Measurements from ENCODE around the gene DDX50. TPM values are rescaled to one million over a fixed set of nuclear protein-coding genes. Genes with fewer than 3 reads are reported as not detected.
A peak's percentile ranks its signal among the peaks of the same experiment; 100 is the strongest.

The DDX50 gene
- total RNA-seq, 3 donors from 2014 or later, result 40.3 to 50.2 (median 43.9) TPM

DNA sequence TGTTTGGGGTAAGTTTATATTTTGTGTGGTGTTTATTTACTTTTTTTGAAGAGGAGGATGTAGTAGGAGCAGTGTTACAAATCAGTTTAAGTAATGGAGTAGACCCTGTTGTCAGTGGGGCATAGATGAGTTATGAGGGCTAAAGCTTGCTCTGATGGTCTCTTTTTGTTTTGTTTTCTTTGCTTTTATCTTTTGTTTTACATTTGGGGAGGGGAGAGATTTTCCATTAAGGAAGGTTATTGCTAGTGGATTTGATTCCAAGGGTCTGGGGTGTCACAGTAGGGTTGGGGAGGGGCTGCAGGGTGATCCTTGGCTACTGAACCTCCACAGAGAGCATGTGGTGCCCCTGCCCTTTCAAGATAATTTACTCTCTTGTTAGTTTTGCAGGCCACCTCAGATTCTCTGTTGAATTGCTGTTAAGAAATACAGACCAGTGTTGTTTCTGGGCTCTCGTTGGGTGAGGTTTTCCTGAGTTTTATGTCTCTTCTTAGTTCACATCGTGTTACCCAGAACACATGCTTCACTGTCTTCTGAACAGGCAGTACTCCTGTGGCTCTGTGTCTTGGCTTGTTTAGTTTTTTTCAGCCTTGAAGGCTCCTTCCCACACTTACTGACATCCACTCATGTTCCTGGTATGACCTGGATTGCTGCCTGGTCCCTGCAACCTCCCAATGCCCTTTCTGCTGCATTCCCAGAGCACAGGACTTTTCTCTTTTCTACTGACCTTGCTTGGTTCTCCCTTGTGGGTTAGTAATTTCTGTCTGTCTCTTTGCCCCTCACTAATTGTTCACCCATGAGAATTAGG lies 91.7 kb downstream of the DDX50 start:
- Histone ChIP-seq H3K27me3 (no peaks in the 10 kb centered on the region), H3K27ac (peak overlapping the region; percentile 62 to 79), H3K4me1 (peaks cover 0 to 17% of the 10 kb centered on the region in 2 donors), H3K36me3 (no peaks in the 10 kb centered on the region), H3K9me3 (no peaks in the 10 kb centered on the region), H3K4me3 (peak overlapping the region in 2 of 3 donors; percentile 7 to 18)
- intact Hi-C loops (cut with DNase I; ENCODE audit: low total_unique reads), result no loop called here
- peak in 1 of 2 donors; percentile 36 for DNase-seq (ENCODE audit: low spot score in 2 of 2)
- no peak for TF ChIP-seq POLR2A (IDR thresholded peaks at IDR 0.05)
- TF ChIP-seq, protein P1, sequence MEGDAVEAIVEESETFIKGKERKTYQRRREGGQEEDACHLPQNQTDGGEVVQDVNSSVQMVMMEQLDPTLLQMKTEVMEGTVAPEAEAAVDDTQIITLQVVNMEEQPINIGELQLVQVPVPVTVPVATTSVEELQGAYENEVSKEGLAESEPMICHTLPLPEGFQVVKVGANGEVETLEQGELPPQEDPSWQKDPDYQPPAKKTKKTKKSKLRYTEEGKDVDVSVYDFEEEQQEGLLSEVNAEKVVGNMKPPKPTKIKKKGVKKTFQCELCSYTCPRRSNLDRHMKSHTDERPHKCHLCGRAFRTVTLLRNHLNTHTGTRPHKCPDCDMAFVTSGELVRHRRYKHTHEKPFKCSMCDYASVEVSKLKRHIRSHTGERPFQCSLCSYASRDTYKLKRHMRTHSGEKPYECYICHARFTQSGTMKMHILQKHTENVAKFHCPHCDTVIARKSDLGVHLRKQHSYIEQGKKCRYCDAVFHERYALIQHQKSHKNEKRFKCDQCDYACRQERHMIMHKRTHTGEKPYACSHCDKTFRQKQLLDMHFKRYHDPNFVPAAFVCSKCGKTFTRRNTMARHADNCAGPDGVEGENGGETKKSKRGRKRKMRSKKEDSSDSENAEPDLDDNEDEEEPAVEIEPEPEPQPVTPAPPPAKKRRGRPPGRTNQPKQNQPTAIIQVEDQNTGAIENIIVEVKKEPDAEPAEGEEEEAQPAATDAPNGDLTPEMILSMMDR (IDR thresholded peaks at IDR 0.05), result no peak
- peak in 1 of 3 donors; percentile 19 for TF ChIP-seq POLR2AphosphoS5 (IDR thresholded peaks at IDR 0.05)

Other genes starting within 250 kb of the DDX50 start
- gene CCAR1, start 180.1 kb upstream of the DDX50 start, total RNA-seq, result 10 to 100 TPM; 60.6 to 91.9 (median 70.8) TPM
- gene STOX1, start 73.8 kb upstream of the DDX50 start, total RNA-seq, result 10 to 100 TPM in 1 of 3 donors, 1 to 10 TPM in 2; 8.8 to 17.3 (median 9.8) TPM
- 10 to 100 TPM; 52.6 to 83.9 (median 66.7) TPM for gene DDX21, start 54.9 kb downstream of the DDX50 start, total RNA-seq
- gene KIFBP, start 87.5 kb downstream of the DDX50 start, total RNA-seq, result 10 to 100 TPM; 28.2 to 37.9 (median 29.1) TPM
- 100 to 1,000 TPM in 2 of 3 donors, 10 to 100 TPM in 1; 97.2 to 208 (median 114) TPM for gene SRGN, start 186.8 kb downstream of the DDX50 start, total RNA-seq
- 10 to 100 TPM; 32.1 to 56.0 (median 40.8) TPM for gene VPS26A, start 222.9 kb downstream of the DDX50 start, total RNA-seq